Measurements from ENCODE around the gene LRCH4. TPM values are rescaled to one million over a fixed set of nuclear protein-coding genes. Genes with fewer than 3 reads are reported as not detected.

Gene LRCH4
- total and polyA plus RNA-seq, 9 of the 15 experiments (the other 6 are each of a cell fraction or from before 2014, with no cell fraction given): 0.06 to 63.3 (median 15.0) TPM

GRCh38 chr7:100584683-100585510 is 1.0 kb downstream of the LRCH4 start (continued):
- peak; percentile 9 for TF ChIP-seq HNRNPLL (IDR thresholded peaks at IDR 0.05; ENCODE audit: low read depth, low read length, poor library complexity, severe bottlenecking)
- TF ChIP-seq HDAC2 (IDR thresholded peaks at IDR 0.05): peak; percentile 67; the same call in 1 of the 2 replicates
- 0 out of 2 replicates have a peak, but pooled peaks have one; percentile 16 for TF ChIP-seq CBFA2T3 (IDR thresholded peaks at IDR 0.05)

- Histone ChIP-seq H3K27me3 (ENCODE audit: control insufficient read depth in 2 of 2, insufficient read depth in 2 of 2, low read length in 2 of 2) (no peaks in the 10 kb centered on the region), H3K36me3 (ENCODE audit: control insufficient read depth, insufficient read depth, low read length) (peaks cover 49% of the 10 kb centered on the region), H3K4me1 (replicated peaks in 1 of 2; ENCODE audit: control insufficient read depth in 2 of 2, insufficient read depth in 2 of 2, low read length in 2 of 2) (peaks cover 26 to 61% of the 10 kb centered on the region in 2 experiments), H3K9me1 (ENCODE audit: control insufficient read depth, insufficient read depth, low read length) (peaks cover 12% of the 10 kb centered on the region), H3K27ac (ENCODE audit: extremely low read depth, low read depth, low read length) (peak overlapping the region; percentile 88; the same call in 2 of the 3 replicates), H4K20me1 (replicated peaks; ENCODE audit: control insufficient read depth, insufficient read depth, low read length) (peaks cover 24% of the 10 kb centered on the region), H3K9me3 (replicated peaks; ENCODE audit: control insufficient read depth, insufficient read depth, low read depth, low read length) (no peaks in the 10 kb centered on the region), H3K9ac (ENCODE audit: insufficient read depth in 1 of 2, low read depth in 2 of 2, low read length in 2 of 2) (peak overlapping the region; percentile 90 to 97; a peak in 2 of 4 replicates), H3K4me3 (peak overlapping the region; percentile 75), H2AFZ (ENCODE audit: low read depth, low read length) (no peak overlapping the region), H3K4me2 (ENCODE audit: insufficient read depth, low read length) (peak overlapping the region; percentile 90), H3K79me2 (ENCODE audit: control insufficient read depth, insufficient read depth, low read length) (peaks cover 31% of the 10 kb centered on the region)
- in situ Hi-C loops (cut with MboI): no loop called here
- 62% methylated on average over 6 of the region's 15 CpGs for WGBS (ENCODE audit: insufficient coverage, low coverage, missing lambda C conversion rate)
- FAIRE-seq: no peak
- ChIA-PET CTCF (ENCODE audit: low intra/inter-chr PET ratio) (no interaction called here), POLR2A (interaction anchor here (0.5 to 3.5 kb wide), 11 partner anchors 7 to 242 kb away, joined by 3 to 27 read pairs (median 3); partner anchors contain the start of genes MEPCE and ZCWPW1)
- BruUV-seq (replicated peaks): no TSS peak
- intact Hi-C loops (cut with micrococcal nuclease): no loop called here
- no peak for ATAC-seq
- peak in 3 of 4 experiments; percentile 45 to 50 (median 50) for DNase-seq (ENCODE audit: extremely low read depth in 1 of 4, low spot score in 3 of 4)
- TF ChIP-seq SMARCB1 (IDR thresholded peaks at IDR 0.05; ENCODE audit: insufficient read length, low read depth) (no peak), ASH1L (IDR thresholded peaks at IDR 0.05; ENCODE audit: borderline replicate concordance, low read depth, partially characterized antibody) (no peak), E2F1 (CRISPR knock-in tag; IDR thresholded peaks at IDR 0.05) (no peak), ZNF655 (CRISPR knock-in tag; IDR thresholded peaks at IDR 0.05) (no peak), GMEB1 (CRISPR knock-in tag; IDR thresholded peaks at IDR 0.05) (no peak), ZNF165 (CRISPR knock-in tag; IDR thresholded peaks at IDR 0.05; ENCODE audit: borderline replicate concordance) (no peak), ZNF121 (CRISPR knock-in tag; conservative IDR thresholded peaks at IDR 0.05) (no peak), SPI1 (IDR thresholded peaks at IDR 0.05; ENCODE audit: borderline replicate concordance, low read depth, low read length) (peak; percentile 94), BCOR (IDR thresholded peaks at IDR 0.05) (no peak), KLF13 (tag; IDR thresholded peaks at IDR 0.05; ENCODE audit: borderline replicate concordance, low read depth) (no peak), ELF2 (CRISPR knock-in tag; IDR thresholded peaks at IDR 0.05) (no peak), RBM14 (IDR thresholded peaks at IDR 0.05; ENCODE audit: borderline replicate concordance, insufficient read depth, low read depth, low read length) (no peak), ELF4 (CRISPR knock-in tag; IDR thresholded peaks at IDR 0.05) (no peak)
Observed at GRCh38 chr7:100584054-100584682, 1.8 kb downstream of the LRCH4 start.

Data from K562 (cell line).